Smooth muscle cell of the brain vasculature (primary cell): ENCODE results near the gene ZSWIM8.

ENCODE experiments used
- DNase-seq: peaks from one replicate; pipeline ENCODE4 v3.0.0-alpha.2; 2012; ENCODE audit warnings: low read depth, low spot score

The ZSWIM8 gene

DNA sequence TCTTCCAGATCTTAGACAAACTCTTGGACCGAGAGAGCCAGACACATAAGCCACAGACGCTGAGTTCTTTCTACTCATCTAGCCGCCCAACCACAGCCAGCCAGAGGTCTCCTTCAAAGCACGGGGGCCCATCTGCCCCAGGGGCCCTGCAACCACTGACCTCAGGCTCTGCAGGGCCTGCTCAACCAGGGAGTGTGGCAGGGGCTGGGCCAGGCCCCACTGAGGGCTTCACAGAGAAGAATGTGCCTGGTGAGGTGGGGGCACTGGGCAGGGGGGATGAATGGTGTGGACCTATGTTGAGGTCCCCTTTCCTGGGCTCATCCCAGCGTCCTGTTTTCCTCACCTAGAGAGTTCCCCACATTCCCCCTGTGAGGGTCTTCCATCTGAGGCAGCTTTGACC is 11.4 kb downstream of the ZSWIM8 start:
- no peak for DNase-seq

DNA sequence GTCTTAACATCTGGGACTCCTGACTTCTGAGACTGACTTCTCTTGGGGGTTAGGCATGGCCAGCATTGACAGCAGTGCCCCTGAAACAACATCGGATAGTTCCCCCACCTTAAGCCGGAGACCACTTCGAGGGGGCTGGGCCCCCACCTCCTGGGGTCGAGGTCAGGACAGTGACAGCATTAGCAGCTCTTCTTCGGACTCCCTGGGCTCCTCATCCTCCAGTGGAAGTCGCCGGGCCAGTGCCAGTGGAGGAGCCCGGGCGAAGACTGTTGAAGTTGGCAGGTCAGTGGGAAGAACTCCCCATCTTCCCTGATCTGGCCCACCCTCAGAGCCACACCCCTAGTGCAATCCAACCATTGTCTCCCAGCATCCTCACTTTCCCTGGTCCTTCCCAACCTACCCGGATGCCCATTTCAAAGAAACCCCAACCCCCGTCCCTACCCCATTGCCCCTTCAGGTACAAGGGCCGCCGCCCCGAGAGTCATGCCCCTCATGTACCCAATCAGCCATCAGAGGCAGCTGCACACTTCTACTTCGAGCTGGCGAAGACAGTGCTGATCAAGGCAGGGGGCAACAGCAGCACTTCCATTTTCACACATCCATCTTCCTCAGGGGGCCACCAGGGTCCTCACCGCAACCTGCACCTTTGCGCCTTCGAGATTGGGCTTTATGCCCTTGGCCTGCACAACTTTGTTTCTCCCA is 12.1 kb downstream of the ZSWIM8 start:
- no peak for DNase-seq

DNA sequence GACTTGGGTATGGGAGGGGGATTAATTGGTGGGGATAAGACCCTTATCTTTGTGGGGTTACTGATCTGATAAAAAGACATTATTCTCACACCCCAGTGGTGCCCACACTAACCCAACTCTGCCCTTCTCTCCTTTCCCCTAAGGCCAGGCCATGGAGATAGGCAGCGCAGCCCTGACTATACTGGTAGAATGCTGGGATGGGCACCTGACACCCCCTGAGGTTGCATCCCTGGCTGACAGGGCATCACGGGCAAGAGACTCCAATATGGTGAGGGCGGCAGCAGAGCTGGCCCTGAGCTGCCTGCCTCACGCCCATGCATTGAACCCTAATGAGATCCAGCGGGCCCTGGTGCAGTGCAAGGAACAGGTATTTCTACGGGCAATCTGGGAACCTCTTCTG is 12.7 kb downstream of the ZSWIM8 start:
- DNase-seq = no peak

DNA sequence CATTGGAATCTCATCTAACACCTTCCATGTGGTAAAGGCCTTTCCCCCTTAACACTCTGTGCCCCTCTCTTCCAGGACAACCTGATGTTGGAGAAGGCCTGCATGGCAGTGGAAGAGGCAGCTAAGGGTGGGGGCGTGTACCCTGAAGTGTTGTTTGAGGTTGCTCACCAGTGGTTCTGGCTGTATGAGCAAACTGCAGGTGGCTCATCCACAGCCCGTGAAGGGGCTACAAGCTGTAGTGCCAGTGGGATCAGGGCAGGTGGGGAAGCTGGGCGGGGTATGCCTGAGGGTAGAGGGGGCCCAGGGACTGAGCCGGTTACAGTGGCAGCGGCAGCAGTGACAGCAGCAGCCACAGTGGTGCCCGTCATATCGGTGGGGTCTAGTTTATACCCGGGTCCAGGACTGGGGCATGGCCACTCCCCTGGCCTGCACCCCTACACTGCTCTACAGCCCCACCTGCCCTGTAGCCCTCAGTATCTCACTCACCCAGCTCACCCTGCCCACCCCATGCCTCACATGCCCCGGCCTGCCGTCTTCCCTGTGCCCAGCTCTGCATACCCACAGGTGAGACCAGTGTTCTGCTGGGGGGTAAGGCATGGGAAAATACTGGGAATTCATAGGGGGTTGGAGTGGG is 13.6 kb downstream of the ZSWIM8 start:
- DNase-seq = no peak

DNA sequence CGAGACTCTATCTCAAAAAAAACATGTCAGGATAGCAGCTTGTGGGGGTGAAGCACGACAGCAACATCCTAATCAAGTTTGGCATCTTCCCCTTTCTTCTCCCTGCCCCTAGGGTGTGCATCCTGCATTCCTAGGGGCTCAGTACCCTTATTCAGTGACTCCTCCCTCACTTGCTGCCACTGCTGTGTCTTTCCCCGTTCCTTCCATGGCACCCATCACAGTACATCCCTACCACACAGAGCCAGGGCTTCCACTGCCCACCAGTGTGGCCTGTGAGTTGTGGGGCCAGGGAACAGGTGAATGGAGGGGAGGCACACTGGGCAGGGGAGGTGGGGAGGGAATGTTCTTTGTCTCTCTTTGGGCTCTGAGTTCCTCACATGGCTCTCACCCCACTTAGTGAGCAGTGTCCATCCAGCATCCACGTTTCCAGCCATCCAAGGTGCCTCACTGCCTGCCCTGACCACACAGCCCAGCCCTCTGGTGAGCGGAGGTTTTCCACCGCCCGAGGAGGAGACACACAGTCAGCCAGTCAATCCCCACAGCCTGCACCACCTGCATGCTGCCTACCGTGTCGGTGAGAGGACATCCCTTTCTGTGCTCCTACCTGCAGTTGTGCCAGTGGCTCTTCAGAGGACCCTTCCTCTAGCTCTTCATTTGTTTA is 14.6 kb downstream of the ZSWIM8 start:
- no peak for DNase-seq

DNA sequence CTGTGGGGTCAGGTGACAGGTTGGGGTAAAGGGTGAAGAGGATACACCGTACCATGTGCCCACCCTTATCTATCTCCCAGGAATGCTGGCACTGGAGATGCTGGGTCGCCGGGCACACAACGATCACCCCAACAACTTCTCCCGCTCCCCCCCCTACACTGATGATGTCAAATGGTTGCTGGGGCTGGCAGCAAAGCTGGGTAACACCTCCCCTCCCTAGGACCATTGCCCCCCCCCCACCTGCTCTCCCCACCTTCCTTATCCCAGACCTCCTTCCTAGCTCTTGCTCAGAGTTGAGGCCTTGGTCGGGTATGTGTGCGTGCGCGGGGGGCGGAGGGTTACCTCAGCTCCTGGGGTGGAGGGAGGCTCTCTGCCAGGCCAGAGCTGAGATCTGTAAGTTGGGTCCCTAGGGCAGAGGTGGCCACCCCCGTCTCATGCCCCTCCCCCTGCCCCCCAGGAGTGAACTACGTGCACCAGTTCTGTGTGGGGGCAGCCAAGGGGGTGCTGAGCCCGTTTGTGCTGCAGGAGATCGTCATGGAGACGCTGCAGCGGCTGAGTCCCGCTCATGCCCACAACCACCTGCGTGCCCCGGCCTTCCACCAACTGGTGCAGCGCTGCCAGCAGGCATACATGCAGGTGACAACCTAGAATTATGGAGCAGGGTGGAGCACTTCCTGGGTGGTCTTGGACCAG is 15.3 kb downstream of the ZSWIM8 start:
- DNase-seq = no peak

DNA sequence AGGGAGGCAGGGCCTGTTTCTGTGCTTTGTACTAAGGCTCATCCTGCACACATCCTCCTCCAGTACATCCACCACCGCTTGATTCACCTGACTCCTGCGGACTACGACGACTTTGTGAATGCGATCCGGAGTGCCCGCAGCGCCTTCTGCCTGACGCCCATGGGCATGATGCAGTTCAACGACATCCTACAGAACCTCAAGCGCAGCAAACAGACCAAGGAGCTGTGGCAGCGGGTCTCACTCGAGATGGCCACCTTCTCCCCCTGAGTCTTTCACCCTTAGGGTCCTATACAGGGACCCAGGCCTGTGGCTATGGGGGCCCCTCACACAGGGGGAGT is 15.8 kb downstream of the ZSWIM8 start:
- no peak for DNase-seq

DNA sequence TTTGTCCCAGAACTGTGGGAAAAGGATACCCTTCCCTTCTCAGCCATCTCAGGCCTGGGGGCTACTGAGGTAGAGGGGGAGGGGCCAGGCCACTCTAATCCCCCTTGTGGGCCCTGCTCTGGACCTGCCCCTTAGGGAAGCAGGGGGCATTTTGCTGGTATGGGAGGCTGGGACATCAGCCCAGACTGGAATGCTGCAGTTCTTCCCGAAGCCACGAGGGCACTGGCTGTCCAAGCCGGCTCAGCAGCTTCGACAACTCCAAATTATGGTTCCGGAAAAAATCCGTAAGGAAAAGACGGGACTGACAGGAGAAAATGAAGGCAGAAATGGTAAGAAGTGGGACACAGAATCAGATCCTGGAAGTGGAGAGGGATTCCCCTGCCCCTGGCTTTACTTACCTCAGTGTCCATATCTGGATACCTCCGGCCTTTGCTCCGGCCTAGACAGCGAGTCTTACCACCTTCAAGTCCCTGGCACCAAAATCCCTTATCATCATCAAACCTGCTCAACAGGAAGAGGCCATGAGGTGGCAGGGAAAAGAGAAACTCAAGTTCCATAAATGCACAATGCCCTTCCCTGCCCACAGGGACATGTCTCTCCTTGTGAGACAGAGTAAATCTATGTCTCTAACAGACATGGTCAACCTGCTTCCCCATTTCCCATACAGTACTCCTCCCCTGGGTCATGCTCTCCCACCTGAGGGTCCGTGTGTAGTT is 17.0 kb downstream of the ZSWIM8 start:
- no peak for DNase-seq

DNA sequence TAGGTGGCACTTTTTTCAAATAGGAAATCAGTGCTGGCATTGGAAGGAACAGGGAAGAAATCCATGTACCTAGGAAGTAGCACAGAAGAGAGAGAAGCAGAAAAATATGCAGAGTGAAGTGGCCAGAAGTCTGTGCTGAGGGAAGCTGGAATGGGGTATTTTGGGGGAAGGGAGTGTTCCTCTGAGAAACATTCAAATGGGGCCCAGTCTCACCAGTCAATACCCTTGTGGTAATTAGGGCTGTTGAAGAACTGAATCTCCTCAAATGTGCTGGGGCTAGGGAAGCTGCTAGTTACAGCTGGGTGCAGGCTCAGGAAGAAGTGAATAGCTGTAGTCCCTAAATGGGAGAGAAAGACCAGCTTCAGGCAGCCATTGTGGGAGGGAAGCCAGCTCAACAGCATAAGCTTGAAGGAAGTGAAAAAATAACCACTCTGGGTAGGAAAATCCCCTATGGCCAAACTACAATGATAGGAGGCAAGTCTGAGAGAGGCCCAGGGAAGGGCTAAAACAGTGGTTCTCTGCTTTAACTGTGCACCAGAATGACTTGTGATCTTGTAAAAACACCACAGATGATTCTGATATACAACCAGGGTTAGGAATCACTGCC is 18.4 kb downstream of the ZSWIM8 start:
- no peak for DNase-seq

DNA sequence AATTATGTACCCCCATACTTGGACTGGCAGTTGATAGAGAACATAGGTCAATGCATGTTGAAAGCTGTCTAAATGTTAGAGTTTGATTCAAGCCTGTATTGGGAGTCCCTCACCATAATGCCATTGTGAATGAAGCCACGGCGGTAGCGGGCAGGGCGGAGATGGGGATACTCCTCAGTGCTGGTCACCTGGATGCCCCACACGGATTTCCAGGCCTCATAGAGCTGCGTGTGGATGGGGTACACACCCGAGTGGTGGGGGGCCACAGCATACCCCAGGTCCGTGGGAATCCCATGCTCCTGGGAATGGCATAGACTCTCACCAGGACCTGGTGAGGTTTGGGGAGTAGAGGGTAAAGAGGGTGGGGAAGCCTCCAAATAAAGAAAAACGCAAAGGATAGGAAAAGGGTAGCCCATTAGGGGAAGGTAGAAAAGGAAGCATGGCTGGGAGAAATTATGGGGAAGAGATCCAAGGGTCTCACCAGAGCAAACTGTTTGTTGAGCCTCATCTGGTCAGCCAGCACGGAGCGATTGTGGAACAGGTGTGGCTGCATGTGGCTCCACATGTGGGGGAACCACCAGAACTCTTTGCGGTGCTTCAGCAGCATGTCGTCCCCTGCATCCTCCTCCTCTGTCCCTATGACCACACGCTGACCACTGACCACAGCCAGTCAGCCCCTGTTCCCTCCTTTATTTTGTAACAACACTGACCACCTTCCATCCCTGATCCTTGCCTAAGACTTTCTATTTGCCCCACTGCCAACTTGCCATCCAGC is 21.0 kb downstream of the ZSWIM8 start:
- no peak for DNase-seq

DNA sequence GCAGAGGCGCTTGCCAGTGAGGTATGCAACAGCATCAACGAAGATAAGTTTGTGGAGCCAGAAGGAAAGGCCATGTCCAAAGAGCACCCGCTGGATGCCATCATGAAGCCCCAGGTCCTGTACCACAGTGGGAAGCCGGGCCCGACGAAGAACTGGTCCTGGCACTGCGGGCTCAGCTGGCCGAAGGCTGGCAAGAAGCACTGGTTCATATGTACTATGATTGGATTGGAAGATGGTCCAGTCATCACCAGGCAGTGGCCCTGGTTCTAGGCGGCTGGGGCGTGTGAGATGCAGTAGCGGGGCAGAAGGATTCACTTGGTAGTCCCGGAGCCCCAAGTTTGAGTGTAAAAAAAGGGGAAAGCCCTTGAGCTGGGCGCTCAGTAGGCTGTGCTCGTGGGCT is 22.1 kb downstream of the ZSWIM8 start:
- no peak for DNase-seq

DNA sequence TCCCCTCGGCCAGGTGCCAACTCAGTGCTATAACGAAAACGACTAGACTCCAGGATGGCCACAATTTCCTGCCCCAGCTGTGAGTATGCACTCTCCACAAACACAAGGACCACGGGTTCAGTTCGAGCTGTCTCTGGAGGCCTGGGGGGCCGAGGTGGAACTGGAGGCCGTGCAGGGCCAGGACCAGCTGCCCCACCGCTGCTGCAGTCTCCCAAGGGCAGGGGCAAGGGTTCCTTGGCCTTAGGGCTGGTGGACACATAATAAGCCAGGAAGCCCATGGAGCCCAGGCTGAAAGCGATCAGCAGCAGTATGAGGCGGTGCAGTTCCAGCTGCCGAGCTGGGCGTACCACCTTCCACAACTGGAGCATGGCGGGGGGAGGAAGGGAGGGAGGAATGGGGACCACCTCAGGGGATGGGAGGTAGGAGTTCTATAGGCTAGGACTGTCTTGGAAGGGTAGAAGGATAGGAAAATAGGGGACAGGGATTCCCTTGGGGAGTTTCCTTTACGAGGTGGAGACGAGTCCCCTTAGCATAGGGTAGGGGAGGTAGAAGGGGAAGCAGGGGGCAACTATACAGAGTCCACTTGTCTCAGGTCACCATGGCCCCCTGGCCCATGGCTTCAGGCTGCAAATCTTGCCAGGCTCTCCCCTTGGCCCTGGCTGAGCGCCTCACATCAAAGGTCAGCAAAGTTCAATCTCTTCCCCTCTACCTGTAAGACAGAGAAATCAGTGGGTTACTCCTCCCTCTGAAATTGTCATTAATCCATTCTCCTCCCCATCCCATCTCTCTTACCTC is 22.8 kb downstream of the ZSWIM8 start:
- DNase-seq = no peak

DNA sequence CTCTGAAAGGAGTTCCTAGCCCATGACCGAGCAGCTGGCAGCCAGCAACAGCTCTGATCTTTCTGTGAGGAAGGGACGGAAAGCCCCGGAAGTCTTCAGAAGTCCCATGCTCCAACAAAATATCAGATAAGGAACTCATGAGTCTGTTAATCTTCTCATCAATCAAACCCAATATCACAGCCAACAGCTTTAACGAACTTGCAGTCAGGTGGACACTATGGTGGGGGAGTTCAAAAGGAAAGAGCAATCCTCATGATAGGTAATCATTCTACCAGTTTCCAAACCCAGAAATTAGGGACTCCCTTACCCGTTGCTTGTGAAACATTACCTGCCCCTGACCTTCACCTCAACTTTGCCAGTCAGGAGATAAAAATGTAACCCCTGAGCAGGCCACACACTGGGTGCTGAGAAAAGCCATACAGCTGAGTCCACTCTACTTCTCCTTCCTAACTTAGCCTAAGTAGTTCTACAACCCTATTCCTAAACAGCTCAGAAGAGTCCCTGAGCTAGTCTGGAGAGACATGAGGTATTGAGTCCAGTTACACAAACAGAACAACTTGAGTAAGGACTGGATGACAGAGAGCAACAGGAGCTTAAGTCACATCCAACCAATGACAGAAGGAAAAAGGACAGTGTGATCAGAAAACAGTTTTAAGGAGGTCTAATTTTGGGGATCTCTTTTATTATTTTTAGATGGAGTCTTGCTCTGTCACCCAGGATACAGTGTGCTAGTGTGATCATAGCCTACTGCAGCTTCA is 23.8 kb downstream of the ZSWIM8 start:
- no peak for DNase-seq

DNA sequence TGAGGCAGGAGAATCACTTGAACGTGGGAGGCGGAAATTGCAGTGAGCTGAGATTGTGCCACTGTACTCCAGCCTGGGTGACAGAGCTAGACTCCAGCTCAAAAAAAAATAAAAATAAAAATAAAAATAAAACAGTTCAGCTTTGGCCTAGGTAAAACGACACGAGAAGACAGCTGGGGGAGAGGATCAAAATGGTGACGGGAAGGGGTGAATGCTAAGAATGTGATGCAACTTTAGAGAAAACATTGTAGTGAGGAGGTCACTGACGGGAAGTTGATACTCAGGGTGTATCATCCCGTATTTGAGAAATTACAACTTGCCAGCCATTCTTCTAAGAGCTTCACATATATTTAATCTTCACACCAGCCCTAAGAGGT is 24.9 kb downstream of the ZSWIM8 start:
- no peak for DNase-seq

DNA sequence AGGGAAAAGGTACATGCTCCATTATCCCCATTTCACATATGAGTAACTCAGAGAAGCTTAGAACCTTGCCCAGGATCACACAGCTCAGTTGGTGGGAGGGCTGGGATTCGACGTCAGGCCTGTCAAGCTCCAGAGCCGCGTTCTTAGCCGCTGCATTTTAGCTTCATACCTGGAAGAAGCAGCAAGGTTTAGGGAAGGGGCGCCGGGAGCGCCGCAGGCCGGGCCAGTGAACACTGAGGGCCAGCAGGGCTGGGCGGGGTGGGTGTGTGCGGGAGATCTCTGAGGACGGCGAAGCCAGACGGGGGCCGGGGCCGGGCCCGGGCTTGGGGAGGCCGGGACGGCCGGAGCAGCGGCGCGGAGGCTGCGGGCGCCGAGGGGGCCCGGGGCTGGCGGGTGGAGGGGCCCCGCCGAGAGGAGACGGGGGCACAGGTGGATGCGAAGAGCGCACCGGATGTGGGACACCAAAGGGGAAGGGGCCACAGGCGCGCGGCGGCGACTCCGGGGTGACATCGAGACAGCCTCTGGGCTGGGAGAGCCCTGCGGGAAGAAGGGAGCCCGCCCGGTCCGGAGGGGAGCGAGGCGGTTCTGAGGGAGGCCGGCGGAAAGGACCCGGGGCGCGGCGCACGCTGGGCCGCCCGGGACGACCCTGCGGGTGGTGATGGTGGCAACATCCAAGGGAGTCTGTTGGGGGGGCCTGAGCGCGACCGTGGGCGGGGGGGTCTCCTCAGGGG is 25.5 kb downstream of the ZSWIM8 start:
- DNase-seq = no peak

DNA sequence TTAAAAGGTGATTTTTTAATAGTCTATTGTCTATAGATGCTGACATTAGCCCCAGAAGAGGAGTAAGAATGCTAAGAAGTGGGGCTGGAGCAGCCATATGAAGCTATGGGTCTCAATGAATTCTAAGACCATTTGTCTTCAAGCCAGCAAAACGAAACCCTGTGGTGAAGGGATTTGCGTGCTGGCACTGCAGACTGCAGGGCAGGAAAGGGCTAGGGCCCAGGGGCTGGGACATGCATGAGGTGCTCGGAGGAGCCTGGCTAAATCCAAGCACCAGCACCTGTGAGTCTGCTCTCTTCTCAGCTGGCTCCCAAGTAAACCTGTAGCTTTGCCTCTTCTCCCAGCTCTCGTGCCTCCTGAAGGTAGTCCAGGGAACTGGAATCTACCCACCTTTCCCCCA is 27.3 kb downstream of the ZSWIM8 start:
- no peak for DNase-seq

DNA sequence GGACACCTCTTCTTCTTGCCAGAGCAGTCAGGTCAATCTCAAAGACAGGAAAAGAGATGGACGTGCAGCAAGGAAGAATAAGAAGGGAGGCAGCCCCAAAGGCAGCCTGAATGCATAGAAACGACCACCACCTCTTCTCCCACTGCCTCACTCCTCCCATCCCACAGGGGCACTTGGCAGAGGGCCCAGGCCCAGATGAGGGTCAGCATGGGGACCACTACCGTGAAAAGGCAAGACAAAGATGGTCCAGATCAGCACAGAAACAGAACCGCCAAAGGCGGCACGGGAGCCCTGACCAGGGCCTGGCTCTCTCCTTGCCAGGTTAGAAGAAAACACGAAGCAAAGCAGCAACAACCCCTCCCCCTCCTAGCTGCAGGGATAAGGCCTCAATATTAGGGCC is 27.9 kb downstream of the ZSWIM8 start:
- no peak for DNase-seq

DNA sequence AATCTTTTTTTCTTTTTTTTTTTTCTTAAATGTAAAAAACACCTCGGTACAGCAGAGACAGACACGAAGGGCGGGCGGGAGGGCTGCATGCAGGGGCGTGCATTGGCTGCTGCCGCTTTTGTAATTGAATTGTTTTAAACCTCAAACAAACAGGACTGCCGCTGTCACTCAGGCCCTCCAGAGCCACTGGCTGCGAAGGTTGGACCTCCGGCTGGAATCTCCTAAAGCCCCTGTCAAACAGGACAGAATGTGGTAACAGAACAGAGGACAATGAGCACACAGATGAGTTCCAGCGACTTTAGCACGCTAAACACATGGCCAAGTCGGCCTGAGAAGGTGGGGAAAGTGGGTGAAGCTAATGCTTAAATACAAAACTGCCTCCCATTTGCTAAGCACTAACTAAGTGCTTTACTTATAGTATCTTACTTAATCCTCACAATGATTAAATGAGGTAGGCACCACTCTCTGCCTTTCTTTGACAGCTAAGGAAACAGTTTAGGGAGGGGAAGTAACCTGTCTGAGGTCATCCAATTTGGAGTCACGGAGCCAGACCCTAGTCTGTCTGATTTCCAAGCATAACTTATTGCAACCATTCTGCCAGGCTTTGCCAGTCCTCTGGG is 29.0 kb downstream of the ZSWIM8 start:
- DNase-seq = no peak
